ENCODE measurements around the gene TAC4. TPM values are rescaled to one million over a fixed set of nuclear protein-coding genes. Genes with fewer than 3 reads are reported as not detected.

The TAC4 gene
- total and polyA plus RNA-seq, 2 donors (not counting 3 experiments of a cell fraction or from before 2014, with no cell fraction given), result 0.19 TPM; not detected in 1

DNA sequence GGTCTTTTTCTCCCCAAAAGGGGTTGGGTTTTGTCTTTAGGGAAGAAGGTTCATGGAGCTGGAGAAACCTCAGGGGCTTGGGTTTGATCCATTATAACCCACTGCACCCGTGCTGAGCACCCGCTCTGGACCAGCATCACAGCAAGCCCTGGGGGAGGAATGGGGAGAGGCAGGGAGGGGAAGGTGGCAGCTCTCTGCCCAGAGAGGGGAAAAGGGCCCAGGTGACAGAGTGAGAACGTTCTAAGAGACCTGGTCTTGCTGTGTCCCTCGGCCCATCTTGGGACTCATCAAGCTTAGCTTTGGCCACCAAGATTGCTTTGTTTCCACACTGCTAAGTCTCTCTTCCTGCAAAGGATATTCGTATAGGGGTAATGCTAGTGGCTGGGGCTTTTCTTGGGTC lies 38.2 kb upstream of the TAC4 start:
- H4K20me1 ChIP-seq (replicated peaks; ENCODE audit: control insufficient read depth, extremely low read depth, insufficient read depth, low read length), result no peaks in the 10 kb centered on the region
- TF ChIP-seq GATA2 (IDR thresholded peaks at IDR 0.05; ENCODE audit: insufficient read depth, insufficient read length, low read depth, low read length), result no peak
- no peak for TF ChIP-seq FOS (IDR thresholded peaks at IDR 0.05; ENCODE audit: borderline replicate concordance, insufficient read depth, low read length)
- no peak for TF ChIP-seq EZH2 (IDR thresholded peaks at IDR 0.05; ENCODE audit: borderline replicate concordance, low read depth, low read length, severe bottlenecking)
- TF ChIP-seq, protein P1, sequence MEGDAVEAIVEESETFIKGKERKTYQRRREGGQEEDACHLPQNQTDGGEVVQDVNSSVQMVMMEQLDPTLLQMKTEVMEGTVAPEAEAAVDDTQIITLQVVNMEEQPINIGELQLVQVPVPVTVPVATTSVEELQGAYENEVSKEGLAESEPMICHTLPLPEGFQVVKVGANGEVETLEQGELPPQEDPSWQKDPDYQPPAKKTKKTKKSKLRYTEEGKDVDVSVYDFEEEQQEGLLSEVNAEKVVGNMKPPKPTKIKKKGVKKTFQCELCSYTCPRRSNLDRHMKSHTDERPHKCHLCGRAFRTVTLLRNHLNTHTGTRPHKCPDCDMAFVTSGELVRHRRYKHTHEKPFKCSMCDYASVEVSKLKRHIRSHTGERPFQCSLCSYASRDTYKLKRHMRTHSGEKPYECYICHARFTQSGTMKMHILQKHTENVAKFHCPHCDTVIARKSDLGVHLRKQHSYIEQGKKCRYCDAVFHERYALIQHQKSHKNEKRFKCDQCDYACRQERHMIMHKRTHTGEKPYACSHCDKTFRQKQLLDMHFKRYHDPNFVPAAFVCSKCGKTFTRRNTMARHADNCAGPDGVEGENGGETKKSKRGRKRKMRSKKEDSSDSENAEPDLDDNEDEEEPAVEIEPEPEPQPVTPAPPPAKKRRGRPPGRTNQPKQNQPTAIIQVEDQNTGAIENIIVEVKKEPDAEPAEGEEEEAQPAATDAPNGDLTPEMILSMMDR (IDR thresholded peaks at IDR 0.05; ENCODE audit: extremely low read depth in 1 of 2, insufficient read depth in 1 of 2, low read depth in 1 of 2, low read length in 2 of 2), result no peak
- no peak for TF ChIP-seq JUN (IDR thresholded peaks at IDR 0.05; ENCODE audit: borderline replicate concordance, insufficient read depth, insufficient read length, low read depth)
- TF ChIP-seq MYC (IDR thresholded peaks at IDR 0.05; ENCODE audit: low read depth, low read length), result no peak
- no peak for TF ChIP-seq POLR2AphosphoS5 (IDR thresholded peaks at IDR 0.05; ENCODE audit: insufficient read depth, low read depth, low read length)
- TF ChIP-seq MAX (IDR thresholded peaks at IDR 0.05; ENCODE audit: insufficient read depth, insufficient read length), result no peak
- TF ChIP-seq POLR2A (IDR thresholded peaks at IDR 0.05; ENCODE audit: low read depth, low read length), result no peak
- intact Hi-C loops (cut with micrococcal nuclease) (no loop called here), dilution Hi-C loops (cut with MboI; ENCODE audit: extremely low pct_ligation_motif_present, low sequenced_read_pairs) (no loop called here)
- no peak for FAIRE-seq
- no peaks in the 10 kb centered on the region for H3K9me1 ChIP-seq (replicated peaks; ENCODE audit: control insufficient read depth, extremely low read depth, insufficient read depth, low read length)
- no peaks in the 10 kb centered on the region for H3K79me2 ChIP-seq (ENCODE audit: control insufficient read depth, insufficient read depth, low read length)
- no peak overlapping the region for H3K4me3 ChIP-seq (replicated peaks in 1 of 3; ENCODE audit: insufficient read depth in 1 of 3, low read depth in 1 of 3, low read length in 3 of 3)
- no peak overlapping the region for H3K4me2 ChIP-seq (ENCODE audit: insufficient read depth, low read length)
- H3K36me3 ChIP-seq (ENCODE audit: control insufficient read depth in 2 of 2, extremely low read depth in 1 of 2, insufficient read depth in 2 of 2, low read length in 2 of 2), result no peaks in the 10 kb centered on the region
- DNase-seq (ENCODE audit: low read depth, low spot score), result no peak
- H3K27me3 ChIP-seq (ENCODE audit: control insufficient read depth in 2 of 2, insufficient read depth in 2 of 2, low read length in 2 of 2), result peaks cover 29 to 34% of the 10 kb centered on the region in 2 experiments
- H3K4me1 ChIP-seq (ENCODE audit: control insufficient read depth, extremely low read depth, insufficient read depth, low read length), result no peaks in the 10 kb centered on the region
- ChIA-PET POLR2A (no interaction called here), CTCF (interaction anchor here (7.3 kb wide), 1 partner anchor 111 kb away, joined by 29 read pairs; no protein-coding TSS in a partner anchor)
- H3K9me3 ChIP-seq (replicated peaks; ENCODE audit: control insufficient read depth, insufficient read depth, low read length), result no peaks in the 10 kb centered on the region
- H3K27ac ChIP-seq (ENCODE audit: insufficient read depth, low read depth, low read length), result no peak overlapping the region
- no TSS peak for BruUV-seq (replicated peaks)
- no peak overlapping the region for H2AFZ ChIP-seq (ENCODE audit: low read depth, low read length)
- H3K9ac ChIP-seq (replicated peaks; ENCODE audit: extremely low read depth, insufficient read depth, low read length), result no peak overlapping the region
